ENCODE data around the gene CGN. TPM values are rescaled to one million over a fixed set of nuclear protein-coding genes. Genes with fewer than 3 reads are reported as not detected.

CGN gene
- total RNA-seq, 6 donors from 2014 or later, result 51.6 to 223 (median 99.2) TPM

DNA sequence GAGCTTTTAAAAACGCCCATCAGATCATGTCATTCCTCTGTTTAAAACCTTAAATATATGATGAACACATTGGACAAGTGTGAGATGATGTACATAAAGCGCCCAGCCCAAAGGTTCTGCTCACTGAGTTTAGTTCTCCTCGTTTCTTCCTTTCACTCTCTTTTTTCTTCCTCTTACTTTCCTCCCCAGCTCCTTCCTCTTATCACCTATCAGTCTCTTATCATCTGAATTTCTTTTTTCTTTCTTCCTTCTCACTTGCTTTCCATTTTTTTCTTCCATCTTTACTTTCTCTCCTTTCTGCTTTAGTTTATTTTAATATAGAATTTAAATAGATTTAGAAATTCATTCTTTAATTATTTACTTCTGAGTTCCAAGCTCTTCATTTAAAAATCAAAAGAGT lies 34.1 kb upstream of the CGN start:
- 75 to 83% methylated on average over 3 of the region's 3 CpGs for WGBS, 2 donors
- Histone ChIP-seq H3K9me3 (peaks cover 0 to 3% (median 2%) of the 10 kb centered on the region in 4 donors), H3K4me1 (peaks cover 0 to 10% (median 4%) of the 10 kb centered on the region in 4 donors), H3K36me3 (no peaks in the 10 kb centered on the region), H3K4me3 (no peak overlapping the region), H3K27ac (no peak overlapping the region), H3K27me3 (no peaks in the 10 kb centered on the region)
- ATAC-seq (ENCODE audit: low FRiP score in 2 of 2), result no peak
- DNase-seq, result no peak
- TF ChIP-seq POLR2A (IDR thresholded peaks at IDR 0.05) (no peak), POLR2AphosphoS5 (IDR thresholded peaks at IDR 0.05) (no peak), EP300 (IDR thresholded peaks at IDR 0.05) (no peak)
- TF ChIP-seq, protein P1, sequence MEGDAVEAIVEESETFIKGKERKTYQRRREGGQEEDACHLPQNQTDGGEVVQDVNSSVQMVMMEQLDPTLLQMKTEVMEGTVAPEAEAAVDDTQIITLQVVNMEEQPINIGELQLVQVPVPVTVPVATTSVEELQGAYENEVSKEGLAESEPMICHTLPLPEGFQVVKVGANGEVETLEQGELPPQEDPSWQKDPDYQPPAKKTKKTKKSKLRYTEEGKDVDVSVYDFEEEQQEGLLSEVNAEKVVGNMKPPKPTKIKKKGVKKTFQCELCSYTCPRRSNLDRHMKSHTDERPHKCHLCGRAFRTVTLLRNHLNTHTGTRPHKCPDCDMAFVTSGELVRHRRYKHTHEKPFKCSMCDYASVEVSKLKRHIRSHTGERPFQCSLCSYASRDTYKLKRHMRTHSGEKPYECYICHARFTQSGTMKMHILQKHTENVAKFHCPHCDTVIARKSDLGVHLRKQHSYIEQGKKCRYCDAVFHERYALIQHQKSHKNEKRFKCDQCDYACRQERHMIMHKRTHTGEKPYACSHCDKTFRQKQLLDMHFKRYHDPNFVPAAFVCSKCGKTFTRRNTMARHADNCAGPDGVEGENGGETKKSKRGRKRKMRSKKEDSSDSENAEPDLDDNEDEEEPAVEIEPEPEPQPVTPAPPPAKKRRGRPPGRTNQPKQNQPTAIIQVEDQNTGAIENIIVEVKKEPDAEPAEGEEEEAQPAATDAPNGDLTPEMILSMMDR (IDR thresholded peaks at IDR 0.05), result no peak

DNA sequence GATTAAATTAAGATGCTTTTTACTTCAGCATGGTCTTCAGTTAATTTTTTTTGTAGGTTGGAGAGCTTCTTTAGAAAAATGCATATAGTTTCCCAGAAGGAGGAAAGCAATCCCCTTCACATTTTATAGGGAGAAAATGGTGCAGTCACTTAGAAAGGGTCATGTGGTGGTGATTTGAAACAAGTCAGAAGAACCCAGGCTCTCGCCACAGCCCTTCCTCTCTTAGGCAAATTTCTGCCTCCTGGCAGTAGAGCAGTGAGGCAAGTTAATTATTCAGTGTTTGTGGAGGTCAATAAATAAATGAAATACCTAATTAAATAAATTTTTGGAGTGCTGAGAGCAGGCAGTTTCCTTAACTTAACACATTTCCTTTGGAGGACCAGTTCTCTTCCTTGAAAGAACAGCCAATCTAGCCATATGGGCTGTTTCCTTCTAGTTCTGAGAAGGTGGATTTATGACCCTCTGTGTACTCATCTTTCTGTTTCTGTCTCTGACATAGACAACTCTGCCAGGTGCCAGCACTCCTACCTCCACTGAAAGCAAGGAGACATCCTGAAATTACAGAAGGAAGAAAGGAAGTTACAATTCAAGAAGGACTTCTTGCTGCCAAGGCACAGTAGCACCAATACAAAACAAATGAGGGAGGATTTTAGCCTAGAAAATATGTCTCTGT lies 32.9 kb upstream of the CGN start:
- WGBS, 2 donors, result 89 to 93% methylated on average over 1 of the region's 1 CpG
- DNase-seq, result no peak
- ATAC-seq (ENCODE audit: low FRiP score in 2 of 2), result no peak
- Histone ChIP-seq H3K27me3 (no peaks in the 10 kb centered on the region), H3K27ac (peak overlapping the region in 2 of 4 donors; percentile 8 to 30), H3K36me3 (no peaks in the 10 kb centered on the region), H3K4me1 (peaks cover 0 to 3% (median 2%) of the 10 kb centered on the region in 4 donors), H3K4me3 (no peak overlapping the region), H3K9me3 (peaks cover 0 to 7% (median 5%) of the 10 kb centered on the region in 4 donors)
- no peak for TF ChIP-seq POLR2A (IDR thresholded peaks at IDR 0.05)
- TF ChIP-seq EP300 (IDR thresholded peaks at IDR 0.05), result no peak

DNA sequence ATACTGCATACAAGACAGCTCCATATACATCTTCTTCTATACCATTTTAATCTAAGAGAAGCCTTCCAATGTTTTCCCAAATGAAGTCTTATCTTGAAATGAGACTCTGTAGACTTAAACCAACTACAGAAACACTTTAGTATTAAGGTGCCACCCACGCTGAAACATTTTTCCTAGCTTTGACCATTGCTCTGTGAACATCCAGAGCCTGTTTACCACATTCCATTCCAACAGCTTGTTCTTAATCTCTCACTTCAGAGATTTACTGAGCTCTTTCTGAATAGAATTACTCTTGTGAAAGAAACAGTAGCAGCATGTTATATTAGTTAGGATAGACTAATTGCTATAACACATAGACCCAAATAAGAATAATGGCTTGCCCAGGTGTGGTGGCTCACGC lies 32.3 kb upstream of the CGN start:
- H3K4me1 ChIP-seq, result peaks cover 0 to under 1% (median 0%) of the 10 kb centered on the region in 4 donors
- WGBS, 2 donors, result 75% methylated on average over 2 of the region's 2 CpGs
- H3K9me3 ChIP-seq, result peaks cover 0 to 7% (median 5%) of the 10 kb centered on the region in 4 donors
- H3K4me3 ChIP-seq, result no peak overlapping the region
- no peaks in the 10 kb centered on the region for H3K36me3 ChIP-seq
- no peaks in the 10 kb centered on the region for H3K27me3 ChIP-seq
- TF ChIP-seq POLR2AphosphoS5 (IDR thresholded peaks at IDR 0.05) (no peak), EP300 (IDR thresholded peaks at IDR 0.05) (no peak), POLR2A (IDR thresholded peaks at IDR 0.05) (no peak)
- TF ChIP-seq, protein P1 (IDR thresholded peaks at IDR 0.05), result no peak
- DNase-seq (no peak), ATAC-seq (ENCODE audit: low FRiP score in 2 of 2) (no peak)
- H3K27ac ChIP-seq, result peak overlapping the region in 1 of 4 donors; percentile 30

DNA sequence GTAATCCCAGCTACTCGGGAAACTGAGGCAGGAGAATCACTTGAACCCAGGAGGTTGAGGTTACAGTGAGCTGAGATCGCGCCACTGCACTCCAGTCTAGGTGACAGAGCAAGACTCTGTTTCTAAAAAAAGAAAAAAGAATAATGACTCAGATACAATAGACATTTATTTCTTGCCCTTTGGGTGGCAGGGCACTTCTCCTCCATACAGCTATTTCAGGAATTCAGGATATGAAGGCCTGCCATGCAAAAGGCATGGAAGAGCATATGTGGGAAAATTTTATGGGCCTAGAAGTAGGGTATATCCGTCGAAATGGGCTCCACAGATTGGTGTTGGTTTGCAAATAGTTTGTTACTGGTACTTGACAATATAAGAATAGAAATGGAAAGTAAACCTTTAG lies 31.7 kb upstream of the CGN start:
- no peak for ATAC-seq (ENCODE audit: low FRiP score in 2 of 2)
- WGBS, 2 donors, result 75 to 81% methylated on average over 5 of the region's 5 CpGs

DNA sequence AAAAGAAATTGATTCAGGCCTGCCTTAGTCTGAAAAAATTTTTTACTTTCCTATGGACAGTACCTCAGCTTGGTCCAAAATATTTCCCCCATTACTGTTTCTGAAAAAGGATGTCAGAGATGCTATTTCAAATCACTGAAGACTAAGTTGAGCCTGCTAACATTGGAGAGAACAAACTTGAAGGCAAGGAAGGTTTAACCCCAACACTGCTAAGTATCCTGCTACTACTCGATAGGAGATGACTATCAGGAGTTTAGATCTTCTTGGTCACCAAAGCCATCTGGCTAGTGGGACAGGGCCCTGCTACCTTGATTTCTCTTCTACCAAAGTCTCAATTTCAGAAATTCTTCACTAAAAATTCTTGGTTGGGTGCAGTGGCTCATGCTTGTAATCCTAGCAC lies 29.2 kb upstream of the CGN start:
- no peaks in the 10 kb centered on the region for H3K4me1 ChIP-seq
- no peaks in the 10 kb centered on the region for H3K27me3 ChIP-seq
- H3K9me3 ChIP-seq, result peaks cover 0 to 7% (median 5%) of the 10 kb centered on the region in 4 donors
- no peak for ATAC-seq (ENCODE audit: low FRiP score in 2 of 2)
- H3K36me3 ChIP-seq, result no peaks in the 10 kb centered on the region
- H3K27ac ChIP-seq, result no peak overlapping the region
- 100% methylated on average over 1 of the region's 1 CpG for WGBS, 2 donors
- H3K4me3 ChIP-seq, result no peak overlapping the region
- DNase-seq, result no peak
- TF ChIP-seq POLR2A (IDR thresholded peaks at IDR 0.05) (no peak), POLR2AphosphoS5 (IDR thresholded peaks at IDR 0.05) (no peak), EP300 (IDR thresholded peaks at IDR 0.05) (no peak)
- TF ChIP-seq, protein P1 (IDR thresholded peaks at IDR 0.05), result no peak

More for the DNA sequence above, 31.7 kb upstream of the CGN start:
- no peaks in the 10 kb centered on the region for H3K36me3 ChIP-seq
- no peak for DNase-seq
- H3K9me3 ChIP-seq, result peaks cover 0 to 7% (median 5%) of the 10 kb centered on the region in 4 donors
- H3K4me3 ChIP-seq, result no peak overlapping the region
- H3K27me3 ChIP-seq, result no peaks in the 10 kb centered on the region
- no peak overlapping the region for H3K27ac ChIP-seq
- no peak for TF ChIP-seq POLR2AphosphoS5 (IDR thresholded peaks at IDR 0.05)
- TF ChIP-seq POLR2A (IDR thresholded peaks at IDR 0.05), result no peak
- no peak for TF ChIP-seq EP300 (IDR thresholded peaks at IDR 0.05)
- TF ChIP-seq, protein P1 (IDR thresholded peaks at IDR 0.05), result no peak
- no peaks in the 10 kb centered on the region for H3K4me1 ChIP-seq
